ENCODE results near the gene CD200R1.

CD200R1 gene, protein sequence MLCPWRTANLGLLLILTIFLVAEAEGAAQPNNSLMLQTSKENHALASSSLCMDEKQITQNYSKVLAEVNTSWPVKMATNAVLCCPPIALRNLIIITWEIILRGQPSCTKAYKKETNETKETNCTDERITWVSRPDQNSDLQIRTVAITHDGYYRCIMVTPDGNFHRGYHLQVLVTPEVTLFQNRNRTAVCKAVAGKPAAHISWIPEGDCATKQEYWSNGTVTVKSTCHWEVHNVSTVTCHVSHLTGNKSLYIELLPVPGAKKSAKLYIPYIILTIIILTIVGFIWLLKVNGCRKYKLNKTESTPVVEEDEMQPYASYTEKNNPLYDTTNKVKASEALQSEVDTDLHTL

DNA sequence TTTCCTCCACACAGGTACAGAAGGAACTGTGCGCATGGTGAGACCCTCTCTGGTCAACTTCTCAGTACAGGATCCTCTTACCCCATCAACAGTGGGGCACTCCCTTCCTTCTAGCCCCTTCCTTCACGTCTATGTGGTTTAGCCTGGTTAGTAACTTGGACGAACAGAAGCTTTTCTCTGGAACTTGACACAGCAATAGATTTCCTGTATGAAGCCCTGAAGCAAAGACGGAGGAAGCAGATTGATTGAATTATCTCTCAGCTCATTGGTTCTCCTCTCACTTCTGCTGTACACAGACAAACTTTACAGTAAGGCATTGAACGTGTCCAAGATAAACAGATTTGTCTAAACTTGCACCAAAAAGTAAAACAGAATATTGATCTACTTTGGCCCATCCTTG, at the start of gene CD200R1:
Gene CD200R1 (minus strand): TSS at position 210 of the 400 bp plus-strand sequence. CDS start 246 bp downstream, outside the sequence.
- peak; percentile 39 for DNase-seq

DNA sequence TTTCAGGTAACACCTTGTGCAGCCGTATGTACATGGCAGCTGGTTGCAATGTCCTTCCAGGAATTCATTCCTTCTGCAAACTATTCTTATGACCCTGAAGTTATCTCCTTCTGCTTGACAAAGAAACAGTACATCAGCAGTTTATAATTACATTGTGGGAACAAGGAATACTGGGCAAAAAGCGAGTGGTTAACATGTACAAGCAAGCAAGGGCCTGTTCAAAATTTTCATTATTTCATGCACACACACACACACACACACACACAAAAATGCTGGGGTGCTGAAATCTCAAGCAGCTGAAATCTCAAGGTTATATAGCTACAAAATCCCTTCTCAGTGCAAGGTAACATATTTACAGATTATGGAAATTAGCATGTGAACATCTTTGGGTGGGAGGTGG, 46.6 kb upstream of the CD200R1 start:
- DNase-seq, result no peak

DNA sequence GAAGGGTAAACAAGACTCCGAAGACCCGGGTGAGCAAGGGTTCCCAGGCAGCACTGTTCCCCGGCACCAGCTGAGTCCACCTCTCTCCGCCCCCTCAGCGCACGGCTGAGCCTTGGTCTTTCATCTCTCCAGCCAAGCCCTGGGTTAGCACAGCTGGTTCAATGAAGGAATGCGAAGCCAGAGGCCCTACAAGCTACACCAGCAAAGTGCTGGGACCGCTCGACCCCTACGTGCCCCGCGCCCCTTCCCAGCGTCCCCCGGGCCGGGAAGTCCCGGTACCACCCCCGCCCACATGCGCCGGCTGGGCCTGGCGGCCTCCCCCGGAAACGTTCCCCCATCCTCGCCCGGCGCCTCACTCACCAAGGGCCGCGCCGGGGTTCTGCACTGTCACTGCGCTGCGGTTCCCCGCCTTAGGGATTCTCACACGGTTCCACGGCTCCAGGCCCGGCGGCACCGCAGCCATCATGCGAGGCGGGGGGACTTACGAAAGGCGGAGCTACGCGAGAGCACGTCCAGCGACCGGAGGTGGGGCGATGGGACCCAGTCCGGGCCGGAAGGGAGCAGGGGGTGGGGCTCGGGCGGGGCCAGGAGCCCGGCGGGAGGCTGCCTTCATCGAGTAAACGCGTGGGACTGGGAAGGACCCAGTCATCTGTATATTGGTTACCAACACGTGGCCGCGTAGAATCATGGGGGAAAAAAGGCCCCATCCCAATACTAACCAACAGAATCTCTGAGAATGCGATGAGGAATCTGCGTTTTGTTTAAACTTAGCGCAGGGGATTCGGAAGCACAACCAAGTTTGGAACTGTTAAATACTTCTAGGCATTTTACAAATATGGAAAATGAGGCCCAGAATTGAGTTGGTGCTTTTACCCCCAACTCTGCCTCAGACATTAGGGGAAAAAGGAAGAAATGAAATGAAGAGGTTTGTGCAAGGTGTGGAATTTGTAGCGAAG, 44.6 kb upstream of the CD200R1 start:
- peak; percentile 93 for DNase-seq

DNA sequence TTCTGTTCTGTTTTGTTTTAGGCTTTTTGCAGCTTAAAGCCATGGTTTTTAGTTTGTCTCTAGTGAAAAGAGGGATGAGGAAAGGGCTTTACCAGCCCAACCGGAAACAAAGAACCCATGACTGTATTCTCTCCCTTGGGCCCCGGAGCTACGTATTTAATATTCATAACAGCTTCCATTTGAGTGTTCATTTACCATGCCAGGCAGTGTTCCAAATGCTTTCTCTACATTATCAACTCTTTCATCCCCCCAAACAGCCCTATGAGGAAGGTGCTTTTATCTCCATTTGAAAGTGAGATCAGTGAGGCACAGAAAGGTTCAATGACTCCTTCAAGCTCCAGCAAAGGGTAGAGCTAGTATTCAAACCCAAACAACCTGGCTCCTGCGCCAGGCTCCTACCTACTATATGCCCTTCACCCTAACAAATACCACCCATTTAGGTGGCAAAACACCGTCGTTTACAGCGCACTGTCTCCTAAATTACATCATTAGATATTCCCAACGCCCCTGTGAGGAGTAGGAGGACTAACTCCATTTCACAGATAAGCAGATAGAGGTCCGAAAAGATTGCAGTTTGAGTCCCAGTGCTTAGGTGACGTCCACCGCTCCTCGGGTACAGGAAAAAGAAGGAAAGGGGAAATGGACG, 43.8 kb upstream of the CD200R1 start:
- DNase-seq, result peak; percentile 37

DNA sequence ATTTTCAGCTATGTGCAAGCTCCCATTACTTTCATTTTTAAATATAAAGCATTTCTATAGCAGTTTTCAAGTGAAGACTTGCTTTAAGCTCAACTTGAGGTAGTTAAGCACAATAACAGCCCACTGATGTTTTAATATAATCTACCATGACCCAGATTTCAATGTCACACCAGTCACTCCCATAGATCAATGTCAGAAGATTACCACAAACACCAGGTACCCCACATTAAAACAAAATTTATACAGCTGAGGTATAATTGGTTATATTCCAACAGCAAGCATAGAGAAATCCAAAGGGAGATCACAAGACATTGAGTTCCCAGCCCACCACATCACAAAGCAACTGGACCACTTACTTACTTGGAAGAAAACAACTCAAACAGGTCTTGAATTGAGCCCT, 38.7 kb upstream of the CD200R1 start:
- DNase-seq, result no peak

DNA sequence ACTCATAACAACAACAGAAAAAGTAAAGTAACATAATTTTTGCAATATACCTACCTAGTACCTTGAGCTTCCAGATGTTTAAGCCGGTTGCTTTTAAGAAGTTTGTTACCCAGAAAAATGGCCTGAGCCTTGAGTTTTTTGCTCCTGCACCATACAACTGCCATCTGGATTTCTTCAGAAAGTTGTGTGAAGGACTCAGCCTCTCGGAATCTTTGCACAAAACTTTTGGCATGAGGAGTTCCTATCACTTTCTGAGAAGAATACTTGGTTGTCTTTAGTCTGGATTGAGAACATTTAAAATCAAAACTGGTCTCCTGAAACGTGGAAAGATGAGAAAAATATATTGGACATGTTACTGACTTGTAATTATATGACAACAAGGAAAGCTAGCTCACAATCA, 33.2 kb upstream of the CD200R1 start:
- no peak for DNase-seq

DNA sequence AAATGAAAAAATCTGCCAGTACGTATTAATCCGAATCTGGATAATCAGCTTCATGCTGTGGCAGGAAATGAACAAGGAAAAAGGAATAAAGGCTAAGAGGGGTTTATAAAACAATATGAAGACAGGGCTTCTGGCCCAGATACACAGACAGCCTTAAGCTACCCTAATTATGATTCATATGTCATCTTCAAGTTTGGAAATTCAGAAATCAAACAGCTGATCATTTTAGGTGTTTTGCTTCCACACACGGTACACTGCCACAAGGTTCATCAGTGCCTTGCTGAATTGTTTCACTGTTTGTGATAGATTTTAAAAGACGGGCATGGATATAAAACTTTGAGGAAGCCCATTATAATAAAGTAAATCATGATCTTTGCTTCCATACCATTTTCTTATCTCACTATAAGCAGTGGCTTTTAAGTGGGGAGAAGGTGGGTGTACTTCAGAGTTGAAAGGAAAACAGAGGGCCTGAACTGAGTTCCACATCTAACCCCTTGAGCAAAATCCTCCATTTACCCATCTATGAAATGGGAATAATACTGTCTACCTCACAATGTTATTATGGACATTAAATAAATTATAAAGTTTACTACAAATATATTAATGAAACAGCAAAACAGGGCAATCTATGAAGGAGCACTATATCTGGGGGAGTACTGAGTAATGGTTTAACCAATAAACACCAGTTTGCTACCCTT, 31.6 kb upstream of the CD200R1 start:
- DNase-seq, result no peak

DNA sequence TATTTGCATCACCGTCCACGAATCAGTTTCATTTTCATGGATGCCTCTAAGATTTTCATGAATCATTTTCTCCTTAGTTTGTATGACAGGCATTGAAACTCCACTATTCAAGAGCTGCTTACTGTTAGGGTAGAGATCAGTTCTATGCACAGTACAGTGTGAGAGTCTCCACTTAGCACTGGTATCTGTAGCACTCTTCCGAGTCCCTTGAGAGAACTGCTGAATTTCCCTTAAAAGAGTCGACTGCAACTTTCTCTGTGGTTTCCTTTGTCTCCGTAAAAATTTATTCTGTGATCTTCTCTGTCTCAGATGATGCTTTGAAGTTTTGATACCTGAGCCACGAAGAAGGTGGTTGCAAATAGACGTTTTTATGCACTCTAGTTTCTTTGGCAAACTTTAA, 30.7 kb upstream of the CD200R1 start:
- peak; percentile 65 for DNase-seq

DNA sequence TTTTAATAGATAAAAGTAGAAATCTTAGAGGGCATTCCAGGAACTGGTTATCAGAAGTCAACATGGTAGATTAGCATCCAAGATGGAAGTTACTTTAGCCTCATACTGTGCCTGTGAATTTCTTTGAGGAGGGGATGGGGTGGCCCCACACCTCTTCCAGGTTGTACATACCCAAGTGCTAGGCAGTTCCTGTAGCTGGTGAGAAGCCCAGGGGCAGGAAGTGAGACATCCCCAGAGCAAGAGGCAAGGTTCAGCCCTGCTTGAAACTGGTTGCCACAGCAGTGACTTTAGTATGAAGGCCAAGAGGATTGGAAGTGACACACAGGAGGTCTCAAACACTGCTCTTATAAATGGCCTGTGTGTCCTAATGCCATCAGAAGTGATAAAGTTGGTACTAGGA, 27.8 kb upstream of the CD200R1 start:
- peak; percentile 70 for DNase-seq

DNA sequence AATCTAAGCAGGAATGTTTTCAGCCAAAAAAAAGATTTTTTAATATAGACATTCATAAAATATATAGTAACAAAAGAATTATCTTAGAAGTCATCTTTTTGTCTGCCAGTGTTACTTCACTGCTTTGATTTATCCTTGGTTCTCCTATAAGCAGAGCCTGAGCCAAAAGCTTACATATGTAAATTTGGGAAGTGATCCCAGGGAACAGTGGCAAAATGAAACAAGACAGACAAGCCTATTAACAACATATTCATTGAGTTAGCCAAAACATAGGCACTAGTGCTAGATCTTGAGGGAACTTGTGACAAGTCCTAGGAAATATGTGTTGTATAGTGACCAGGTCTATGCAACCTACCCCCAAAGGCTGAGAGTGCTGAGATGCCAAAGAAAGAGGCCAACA, 27.1 kb upstream of the CD200R1 start:
- no peak for DNase-seq

DNA sequence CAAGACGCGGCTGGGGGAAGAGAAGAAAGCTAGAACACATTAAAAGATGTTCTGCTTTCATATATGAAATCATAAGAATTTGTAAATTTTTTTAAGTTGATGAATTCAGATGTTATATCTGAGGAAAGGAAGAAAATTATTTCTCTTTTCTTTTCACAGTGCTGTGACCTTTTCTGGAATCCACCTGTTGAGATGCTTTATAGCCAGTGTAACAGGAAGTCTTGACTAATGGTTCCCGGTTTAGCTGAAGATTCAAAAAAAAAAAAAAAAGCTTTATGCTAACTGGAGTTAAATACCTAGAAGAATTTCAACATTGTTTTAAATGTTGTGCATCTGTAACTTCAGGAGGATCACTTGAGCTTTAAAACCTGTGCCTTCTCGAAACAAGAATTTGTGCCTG, 25.8 kb upstream of the CD200R1 start:
- DNase-seq, result no peak

DNA sequence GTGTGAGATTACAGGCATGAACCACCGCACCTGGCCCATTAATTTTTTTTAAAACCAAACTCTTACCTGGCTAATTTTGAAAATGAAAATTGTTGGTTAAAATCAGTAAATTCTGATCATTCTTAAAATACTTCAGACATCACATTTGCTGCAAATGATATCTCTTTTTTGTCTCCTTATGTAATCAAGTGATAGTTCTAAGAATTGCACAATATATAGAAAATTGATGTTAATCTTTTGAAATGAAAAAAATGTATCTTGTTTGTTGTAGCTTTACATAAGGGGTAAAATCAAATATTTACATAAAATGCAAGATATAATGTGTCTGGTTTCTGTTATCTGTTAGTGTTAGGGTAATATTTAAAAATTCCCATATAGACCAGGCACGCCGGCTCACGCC, 20.9 kb upstream of the CD200R1 start:
- no peak for DNase-seq

DNA sequence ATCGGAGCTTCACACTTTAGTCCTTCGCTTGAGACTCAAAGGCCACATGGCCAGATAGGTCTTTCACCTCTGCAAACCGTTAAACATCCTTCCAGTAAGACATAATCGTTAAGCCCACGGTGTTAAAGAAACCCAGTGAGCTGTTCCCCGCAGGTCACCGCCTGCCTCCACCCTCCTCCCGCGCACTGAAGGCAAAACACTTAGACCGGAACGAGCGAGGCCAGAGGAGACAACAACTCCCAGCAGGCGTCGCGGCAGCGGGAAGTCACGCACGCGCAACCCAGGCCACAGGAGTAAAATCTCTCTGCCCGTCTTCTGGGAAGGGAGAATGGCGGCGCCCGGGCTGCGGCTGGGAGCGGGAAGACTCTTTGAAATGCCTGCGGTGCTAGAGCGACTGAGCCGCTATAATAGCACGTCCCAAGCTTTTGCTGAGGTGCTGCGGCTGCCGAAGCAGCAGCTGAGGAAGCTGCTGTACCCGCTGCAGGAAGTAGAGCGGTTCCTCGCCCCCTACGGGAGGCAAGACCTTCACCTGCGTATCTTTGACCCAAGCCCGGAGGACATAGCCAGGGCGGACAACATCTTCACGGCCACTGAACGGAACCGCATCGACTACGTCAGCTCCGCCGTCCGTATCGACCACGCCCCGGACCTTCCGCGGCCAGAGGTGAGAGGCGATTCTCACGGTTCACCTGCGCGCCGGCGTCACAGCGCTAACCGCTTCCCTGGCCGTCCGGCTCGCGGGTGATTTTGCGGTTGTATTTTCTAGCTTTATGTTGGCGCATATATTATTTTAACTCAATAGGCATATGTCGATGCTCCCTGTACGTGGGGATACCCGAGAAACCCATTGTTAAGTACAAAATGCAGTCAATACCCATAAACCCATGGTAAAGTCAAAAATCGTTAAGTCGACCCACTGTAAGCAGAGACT, 16.0 kb upstream of the CD200R1 start, which contains the start of gene GTPBP8:
Gene GTPBP8 (plus strand): TSS at position 313 of the 931 bp plus-strand sequence. CDS start 16 bp downstream, at position 329.
- peak; percentile 94 for DNase-seq

DNA sequence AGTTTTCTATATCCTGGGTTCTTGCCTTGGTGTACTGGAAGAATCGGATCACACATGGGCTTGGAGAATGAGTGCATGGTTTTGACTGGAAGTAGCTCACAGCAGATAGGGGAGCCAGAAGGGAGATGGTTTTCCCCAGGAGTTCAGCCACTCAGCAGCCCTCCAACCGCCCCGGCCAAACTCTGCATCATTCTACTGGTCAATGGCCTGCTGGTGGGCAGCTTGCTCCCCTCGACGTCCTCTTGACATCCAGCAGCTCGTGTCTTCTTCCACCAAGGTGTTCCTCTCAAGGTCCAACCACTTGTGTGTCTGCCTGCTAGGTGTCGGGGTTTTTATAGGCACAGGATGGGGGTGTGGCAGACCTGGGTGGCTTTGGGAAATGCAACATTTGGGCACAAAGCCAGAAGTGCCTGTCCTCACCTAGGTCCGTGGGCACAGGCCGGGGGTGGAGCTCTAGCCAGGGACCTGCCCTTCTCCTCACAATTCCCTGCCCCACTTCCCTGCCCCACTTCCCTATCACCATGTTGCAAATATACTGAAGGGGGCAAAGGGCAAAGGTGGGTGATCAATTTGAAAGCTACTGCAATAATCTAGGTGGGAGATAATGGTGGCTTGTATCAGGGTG, 12.9 kb upstream of the CD200R1 start:
- DNase-seq, result no peak

DNA sequence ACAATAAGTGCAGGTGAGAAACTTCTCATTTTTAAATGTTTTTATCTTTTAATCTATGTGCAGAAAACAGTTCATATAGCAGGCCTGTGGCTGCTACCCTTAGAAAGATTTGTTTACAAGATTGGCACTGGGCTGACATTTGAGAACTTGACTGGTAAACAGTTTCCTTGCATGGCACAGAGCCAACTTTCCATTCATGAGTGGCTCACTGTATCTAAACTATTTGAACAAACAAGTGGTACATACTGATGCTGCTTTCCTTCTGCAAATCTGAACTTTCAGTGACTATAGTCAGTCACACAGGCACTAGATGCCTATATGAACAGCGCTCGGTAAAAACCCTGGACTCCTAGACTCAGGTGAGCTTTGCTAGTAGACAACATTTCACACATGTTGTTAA, 9.6 kb upstream of the CD200R1 start:
- no peak for DNase-seq

DNA sequence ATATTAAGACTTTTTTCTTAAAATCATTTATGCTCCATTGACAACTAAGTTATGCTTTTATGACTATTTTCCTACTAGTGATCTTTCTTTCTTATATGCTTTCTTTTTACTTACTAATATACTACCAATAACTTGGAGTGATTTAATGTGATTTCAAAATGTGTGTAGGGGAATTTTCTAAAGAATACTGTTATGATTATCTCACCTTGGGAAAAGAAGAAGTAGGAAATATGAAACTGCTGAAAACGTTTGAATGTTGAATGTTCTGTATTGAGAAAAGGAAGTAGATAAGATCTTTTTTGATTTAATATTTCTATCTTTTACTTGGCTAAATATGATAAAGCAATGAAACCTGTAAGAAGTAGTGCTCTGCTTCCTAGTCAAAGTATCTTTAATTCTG, 7.8 kb upstream of the CD200R1 start:
- DNase-seq, result no peak

DNA sequence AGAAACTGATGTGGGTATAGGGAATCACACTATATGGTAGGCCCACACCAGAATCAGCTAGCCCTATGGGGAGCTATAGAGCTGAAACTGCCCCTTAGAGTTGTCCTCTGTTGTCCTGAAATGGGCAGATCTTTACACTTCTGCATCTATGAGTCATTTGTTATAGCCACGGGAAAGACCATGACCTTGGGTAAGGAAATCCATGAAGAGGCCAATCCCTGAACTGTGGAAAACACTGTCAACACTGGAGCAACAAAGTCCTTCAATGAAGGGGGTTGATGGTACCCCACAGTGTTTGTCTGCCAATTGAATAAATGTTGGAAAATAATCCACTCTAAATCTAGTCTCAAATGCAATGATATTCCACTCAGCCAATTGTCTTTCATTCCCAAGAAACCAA, 5.2 kb upstream of the CD200R1 start:
- DNase-seq, result no peak

DNA sequence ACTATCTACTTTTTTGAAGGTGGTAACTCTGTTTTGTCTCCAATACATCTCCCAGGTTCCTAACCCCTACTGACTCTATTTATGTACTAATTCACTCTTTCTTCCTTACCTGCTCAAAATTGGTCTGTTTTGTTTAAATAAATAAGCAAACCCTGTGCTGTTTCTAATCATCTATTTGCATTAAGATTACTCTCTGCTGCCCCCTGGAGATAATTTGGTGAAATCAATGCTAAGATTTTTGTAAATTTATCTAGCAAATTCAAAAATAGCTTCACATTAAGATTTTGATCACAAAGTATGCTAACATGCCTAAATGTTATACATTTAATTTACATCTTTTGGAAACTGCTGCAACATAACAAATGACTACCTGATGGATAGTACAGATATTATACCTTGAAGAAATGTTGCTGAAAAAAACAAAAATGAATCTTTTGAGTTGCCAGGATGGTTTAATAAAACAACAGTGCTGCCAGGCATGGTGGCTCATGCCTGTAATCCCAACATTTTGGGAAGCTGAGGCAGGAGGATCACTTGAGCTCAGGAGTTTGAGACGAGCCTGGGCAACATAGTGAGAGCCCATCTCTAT, 4.4 kb upstream of the CD200R1 start:
- peak; percentile 67 for DNase-seq

DNA sequence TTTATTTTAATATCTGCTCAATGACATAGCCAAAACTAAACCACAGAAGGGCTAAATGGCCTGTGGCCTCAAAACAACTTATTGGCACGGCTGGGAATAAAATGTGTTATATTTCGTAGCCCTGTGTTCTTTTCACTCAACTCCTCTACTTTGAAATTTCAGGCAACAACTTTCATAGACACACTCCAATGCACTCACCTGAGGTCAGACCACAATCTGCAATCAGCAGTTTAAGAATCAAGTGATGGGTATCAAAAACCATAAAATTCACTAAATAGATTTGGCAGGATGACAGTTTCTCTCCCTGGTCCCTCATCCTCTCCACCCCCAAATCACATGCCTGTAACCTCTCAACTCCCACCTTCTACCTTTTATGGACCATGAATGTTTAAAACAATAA, 2.0 kb upstream of the CD200R1 start:
- DNase-seq, result no peak

DNA sequence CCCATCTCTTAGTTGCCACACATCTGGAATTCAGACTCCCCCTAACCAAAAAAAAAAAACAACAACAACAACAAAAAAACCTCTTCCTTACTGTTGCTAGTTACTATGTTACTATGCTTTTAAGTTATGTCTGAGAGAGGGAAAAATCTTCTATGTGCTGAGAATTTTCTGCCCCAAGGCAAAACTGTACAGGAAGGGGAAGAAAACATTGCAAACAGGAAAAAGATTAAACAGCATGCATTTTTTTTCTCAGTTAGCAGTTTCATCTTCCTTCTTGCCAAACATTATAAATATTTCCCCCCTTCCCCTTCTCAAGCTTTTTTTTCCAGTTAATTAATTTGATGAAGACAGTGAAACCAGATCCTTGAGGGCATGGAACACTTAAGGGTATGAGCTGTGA, 1.1 kb upstream of the CD200R1 start:
- no peak for DNase-seq

DNA sequence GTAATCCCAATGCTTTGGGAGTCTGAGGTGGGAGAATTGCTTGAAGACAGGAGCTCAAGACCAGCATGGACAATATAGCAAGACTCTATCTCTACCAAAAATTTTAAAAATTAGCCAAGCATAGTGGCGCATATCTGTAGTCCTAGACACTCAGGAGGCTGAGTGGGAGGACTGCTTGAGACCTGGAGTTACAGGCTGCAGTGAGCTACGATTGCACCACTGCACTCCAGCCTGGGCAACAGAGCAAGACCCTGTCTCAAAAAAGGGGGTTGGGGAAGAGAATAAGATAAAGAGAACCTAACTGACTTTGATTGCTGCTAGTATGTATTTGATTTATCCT, 755 bp downstream of the CD200R1 start:
- DNase-seq, result peak; percentile 19

Measured in activated CD4-positive, alpha-beta T cell treated with anti-CD3 and anti-CD28 coated beads, Interleukin-2, Interleukin-6, amounts not matched to agents 100 ng/mL and 50 ng/mL, durations not matched to agents 16 hours and 8 hours (primary cell).